GM10266 (cell line): ENCODE results near the gene TRMT10C.
"Not testable (repeated sequence)": the region's sequence is repeated elsewhere in the genome, so short reads cannot be mapped to it uniquely, and the experiment has no call there.

Experiments
- DNase-seq: peaks from one replicate; pipeline ENCODE4 v3.0.0; 2012; ENCODE audit errors: extremely low spot score
- TF ChIP-seq, protein P1 (sequence below): IDR thresholded peaks from 2 replicates; pipeline ENCODE4 v1.5.1; 2012; ENCODE audit warnings: mild to moderate bottlenecking, low read depth; ENCODE audit not compliant: control insufficient read depth, insufficient read depth; ENCODE audit errors: missing control alignments

Gene TRMT10C

DNA sequence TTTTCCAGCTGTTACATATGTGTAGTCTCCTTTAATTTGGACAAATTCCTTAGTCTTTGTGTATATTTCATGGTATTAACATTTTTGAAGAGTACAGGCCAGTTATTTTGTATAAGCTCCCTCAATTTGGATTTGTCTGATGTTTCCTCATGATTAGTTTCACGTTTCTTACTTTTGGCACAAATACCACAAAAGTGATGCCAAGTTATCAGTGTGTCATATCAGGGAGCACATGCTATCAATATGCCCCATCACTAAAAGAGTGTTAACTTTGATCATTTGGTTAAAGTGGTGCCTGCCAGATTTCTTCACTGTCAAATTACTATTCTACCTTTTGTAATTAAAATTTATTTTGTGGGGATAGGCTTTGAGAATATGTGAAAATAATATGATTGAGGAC is 26.9 kb downstream of the TRMT10C start:
- TF ChIP-seq, protein P1, sequence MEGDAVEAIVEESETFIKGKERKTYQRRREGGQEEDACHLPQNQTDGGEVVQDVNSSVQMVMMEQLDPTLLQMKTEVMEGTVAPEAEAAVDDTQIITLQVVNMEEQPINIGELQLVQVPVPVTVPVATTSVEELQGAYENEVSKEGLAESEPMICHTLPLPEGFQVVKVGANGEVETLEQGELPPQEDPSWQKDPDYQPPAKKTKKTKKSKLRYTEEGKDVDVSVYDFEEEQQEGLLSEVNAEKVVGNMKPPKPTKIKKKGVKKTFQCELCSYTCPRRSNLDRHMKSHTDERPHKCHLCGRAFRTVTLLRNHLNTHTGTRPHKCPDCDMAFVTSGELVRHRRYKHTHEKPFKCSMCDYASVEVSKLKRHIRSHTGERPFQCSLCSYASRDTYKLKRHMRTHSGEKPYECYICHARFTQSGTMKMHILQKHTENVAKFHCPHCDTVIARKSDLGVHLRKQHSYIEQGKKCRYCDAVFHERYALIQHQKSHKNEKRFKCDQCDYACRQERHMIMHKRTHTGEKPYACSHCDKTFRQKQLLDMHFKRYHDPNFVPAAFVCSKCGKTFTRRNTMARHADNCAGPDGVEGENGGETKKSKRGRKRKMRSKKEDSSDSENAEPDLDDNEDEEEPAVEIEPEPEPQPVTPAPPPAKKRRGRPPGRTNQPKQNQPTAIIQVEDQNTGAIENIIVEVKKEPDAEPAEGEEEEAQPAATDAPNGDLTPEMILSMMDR: no peak
- no peak for DNase-seq

DNA sequence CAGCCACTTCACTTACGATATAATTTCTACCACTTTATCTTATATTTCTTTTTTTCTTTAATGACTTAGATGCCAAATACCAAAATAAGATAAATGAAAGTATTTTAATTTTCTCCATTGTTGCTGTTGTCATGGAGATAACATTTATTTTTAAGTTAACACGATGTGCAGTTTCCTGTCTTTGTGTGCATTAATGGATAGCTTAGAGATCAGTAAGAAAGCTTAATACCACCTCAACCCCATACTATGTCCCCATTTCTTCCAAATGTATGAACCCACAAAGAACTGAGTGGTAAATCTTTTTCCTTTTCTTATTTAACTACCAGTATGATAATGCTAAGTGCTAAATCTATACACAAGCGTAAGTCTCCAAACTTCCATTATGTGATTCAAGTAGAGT is 29.4 kb downstream of the TRMT10C start:
- TF ChIP-seq, protein P1: no peak
- no peak for DNase-seq

DNA sequence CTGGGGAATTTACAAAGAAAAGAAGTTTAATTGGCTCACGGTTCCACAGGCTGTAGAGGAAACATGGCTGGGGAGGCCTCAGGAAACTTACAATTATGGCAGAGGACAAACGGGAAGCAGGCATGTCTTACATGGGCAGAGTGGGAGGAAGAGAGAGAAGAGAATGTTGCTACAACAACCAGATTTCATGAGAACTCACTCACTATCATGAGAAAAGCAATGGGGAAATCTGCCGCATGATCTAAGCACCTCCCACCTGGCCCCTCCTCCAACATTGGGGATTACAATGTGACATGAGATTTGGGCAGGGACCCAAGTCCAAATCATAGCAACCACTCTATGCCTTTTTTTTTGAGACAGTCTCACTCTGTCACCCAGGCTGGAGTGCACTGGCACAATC is 41.1 kb downstream of the TRMT10C start:
- TF ChIP-seq, protein P1: no peak
- no peak for DNase-seq

DNA sequence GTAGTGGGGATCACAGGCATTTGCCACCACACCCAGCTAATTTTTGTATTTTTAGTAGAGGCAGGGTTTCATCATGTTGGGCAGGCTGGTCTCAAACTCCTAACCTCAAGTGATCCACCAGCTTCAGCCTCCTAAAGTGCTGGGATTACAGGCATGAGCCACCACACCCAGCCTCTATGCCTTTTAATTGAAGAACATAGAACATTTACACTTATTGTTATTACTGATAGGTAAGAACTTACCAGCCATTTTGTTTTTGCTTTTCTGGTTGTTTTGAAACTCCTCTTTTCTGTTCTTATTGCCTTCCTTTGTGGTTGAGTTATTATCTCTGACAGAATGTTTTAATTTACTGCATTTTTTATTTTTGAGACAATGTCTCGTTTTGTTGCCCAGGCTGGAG is 41.5 kb downstream of the TRMT10C start:
- no peak for DNase-seq
- TF ChIP-seq, protein P1: no peak

DNA sequence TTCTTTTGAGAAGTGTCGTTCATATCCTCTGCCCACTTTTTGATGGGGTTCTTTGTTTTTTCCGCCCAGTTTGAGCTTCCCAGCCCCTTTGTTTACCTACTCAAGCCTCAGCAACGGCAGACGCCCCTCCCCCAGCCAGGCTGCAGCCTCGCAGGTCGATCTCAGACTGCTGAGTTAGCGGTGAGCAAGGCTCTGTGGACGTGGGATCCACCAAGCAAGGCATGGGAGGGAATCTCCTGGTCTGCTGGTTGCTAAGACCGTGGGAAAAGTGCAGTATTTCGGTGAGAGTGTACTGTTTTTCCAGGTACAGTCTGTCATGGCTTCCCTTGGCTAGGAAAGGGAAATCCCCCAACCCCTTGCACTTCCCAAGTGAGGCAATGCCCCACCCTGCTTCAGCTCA is 43.7 kb downstream of the TRMT10C start:
- DNase-seq: not testable (repeated sequence)

DNA sequence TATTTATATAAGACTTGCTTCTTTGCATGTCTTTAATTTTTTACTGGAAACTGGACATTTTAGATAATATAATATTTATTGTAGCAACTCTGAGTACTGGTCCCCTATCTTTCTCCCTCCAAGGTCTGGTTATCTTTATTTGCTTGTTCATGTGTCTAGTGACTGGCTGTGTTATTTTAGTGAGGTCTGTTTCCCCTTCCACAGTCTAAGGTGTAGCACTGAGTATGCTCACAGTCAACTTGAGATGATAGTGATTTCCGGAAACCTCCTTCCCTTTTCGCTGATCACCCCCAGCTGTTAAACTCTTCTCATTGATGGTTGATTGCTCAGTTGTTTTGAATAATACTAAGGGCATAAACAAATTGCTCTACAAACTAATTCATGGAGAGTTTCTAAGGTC is 49.4 kb downstream of the TRMT10C start:
- DNase-seq: no peak
- TF ChIP-seq, protein P1: no peak

DNA sequence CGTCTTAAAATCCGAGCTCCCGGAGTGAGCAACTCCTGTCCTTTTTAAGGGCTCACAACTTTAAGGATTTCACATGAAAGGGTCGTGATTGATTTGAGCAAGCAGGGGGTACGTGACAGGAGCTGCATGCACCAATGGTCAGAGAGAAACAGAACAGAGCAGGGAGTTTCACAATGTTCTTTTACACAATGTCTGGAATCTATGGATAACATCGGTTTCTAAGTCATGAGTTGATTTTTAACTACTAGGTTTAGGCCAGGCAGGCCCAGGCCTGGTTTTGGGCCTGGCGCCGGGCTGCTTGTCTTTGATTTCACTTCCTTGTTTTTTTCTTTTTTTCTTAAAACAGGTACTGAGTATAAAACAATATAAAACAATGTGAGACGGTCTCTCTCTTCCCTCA is 51.3 kb downstream of the TRMT10C start:
- not testable (repeated sequence) for DNase-seq

DNA sequence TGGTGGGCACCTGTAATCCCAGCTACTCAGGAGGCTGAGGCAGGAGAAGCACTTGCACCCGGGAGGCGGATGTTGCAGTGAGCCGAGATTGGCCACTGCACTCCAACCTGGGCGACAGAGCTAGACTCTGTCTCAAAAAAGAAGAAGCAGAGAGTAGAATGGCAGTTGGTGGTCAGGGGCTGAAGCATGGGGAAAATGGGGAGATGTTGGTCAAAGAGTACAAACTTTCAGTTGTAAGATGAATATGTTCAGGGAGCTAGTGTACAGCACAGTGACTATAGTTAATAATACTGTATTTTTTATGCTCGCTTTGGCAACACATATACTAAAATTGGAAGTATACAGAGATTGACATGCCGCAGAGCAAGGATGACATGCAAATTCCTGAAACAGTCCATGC is 53.9 kb downstream of the TRMT10C start:
- no peak for DNase-seq
- TF ChIP-seq, protein P1: no peak
